ENCODE results near the gene FAM181A.

The FAM181A gene

GRCh38 chr14:93977790-93978581 lies 50.8 kb downstream of the FAM181A start:
- ChIA-PET POLR2A (no interaction called here), CTCF (interaction anchor here (0.7 to 1.0 kb wide), 2 partner anchors 38 to 305 kb away, joined by 3 read pairs; no protein-coding TSS in a partner anchor)

GRCh38 chr14:93978735-93979134 lies 51.6 kb downstream of the FAM181A start:
- no peak for TF ChIP-seq CTBP1 (IDR thresholded peaks at IDR 0.05; ENCODE audit: borderline replicate concordance)
- TF ChIP-seq FOXM1 (IDR thresholded peaks at IDR 0.05; ENCODE audit: borderline replicate concordance) = no peak
- TF ChIP-seq FOXK2 (IDR thresholded peaks at IDR 0.05) = no peak
- TF ChIP-seq LEF1 (IDR thresholded peaks at IDR 0.05; ENCODE audit: borderline replicate concordance) = no peak
- no peak for TF ChIP-seq TARDBP (IDR thresholded peaks at IDR 0.05)
- no peak for TF ChIP-seq ELF4 (IDR thresholded peaks at IDR 0.05)
- TF ChIP-seq HDGF (IDR thresholded peaks at IDR 0.05; ENCODE audit: borderline replicate concordance) = no peak
- no peak for TF ChIP-seq FOXA1 (IDR thresholded peaks at IDR 0.05)
- no peak for TF ChIP-seq SUZ12 (IDR thresholded peaks at IDR 0.05)
- TF ChIP-seq BHLHE40 (IDR thresholded peaks at IDR 0.05; ENCODE audit: borderline replicate concordance) = no peak
- no peak for TF ChIP-seq L3MBTL2 (conservative IDR thresholded peaks at IDR 0.05)
- no peak for TF ChIP-seq NFRKB (IDR thresholded peaks at IDR 0.05)
- TF ChIP-seq ZNF384 (IDR thresholded peaks at IDR 0.05) = no peak
- TF ChIP-seq ARNT (IDR thresholded peaks at IDR 0.05) = no peak
- TF ChIP-seq PKNOX1 (IDR thresholded peaks at IDR 0.05) = no peak
- TF ChIP-seq SP1 (IDR thresholded peaks at IDR 0.05) = no peak
- POLR2A ChIA-PET = no interaction called here
- DNase-seq (ENCODE audit: extremely low spot score) = no peak
- CTCF ChIA-PET = interaction anchor here (1.0 kb wide), 1 partner anchor 39 kb away, joined by 3 read pairs; no protein-coding TSS in a partner anchor

More at GRCh38 chr14:93977790-93978581, 50.8 kb downstream of the FAM181A start:
- no peak for DNase-seq (ENCODE audit: extremely low spot score)
- TF ChIP-seq CTBP1 (IDR thresholded peaks at IDR 0.05; ENCODE audit: borderline replicate concordance) (no peak), SP1 (IDR thresholded peaks at IDR 0.05) (no peak), ARNT (IDR thresholded peaks at IDR 0.05) (no peak), FOXK2 (IDR thresholded peaks at IDR 0.05) (no peak), LEF1 (IDR thresholded peaks at IDR 0.05; ENCODE audit: borderline replicate concordance) (no peak), PKNOX1 (IDR thresholded peaks at IDR 0.05) (no peak)
